ENCODE data around the gene SLC17A2.

DNA sequence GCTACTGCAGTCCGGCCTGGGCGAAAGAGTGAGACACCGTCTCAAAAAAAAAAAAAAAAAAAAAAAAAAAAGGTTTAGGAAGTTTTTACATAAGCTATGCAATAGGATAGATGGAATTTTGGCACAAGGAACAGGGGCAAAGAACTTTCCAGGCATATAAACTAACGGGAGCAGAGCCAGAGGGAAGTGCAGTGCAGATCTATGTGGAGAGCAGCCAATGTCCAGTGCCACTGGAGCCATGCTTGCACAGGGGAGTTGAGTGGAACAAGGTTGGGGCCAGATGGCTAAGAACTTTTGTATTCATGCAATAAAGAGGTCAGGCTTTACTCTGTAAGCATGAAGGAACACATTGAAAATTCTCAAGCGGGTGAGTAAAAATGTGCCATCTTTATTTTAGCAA is 10.8 kb downstream of the SLC17A2 start:
- TF ChIP-seq SUZ12 (IDR thresholded peaks at IDR 0.05; ENCODE audit: extremely low read depth, insufficient read depth, insufficient read length) (no peak), ZNF274 (IDR thresholded peaks at IDR 0.05; ENCODE audit: low read depth, low read length) (no peak)
